GM12891 (cell line): ENCODE results near the gene GPR22.

Experiments
- POLR2A ChIP-seq: IDR thresholded peaks from 2 replicates; pipeline ENCODE4 v1.6.1; 2011; ENCODE audit warnings: low read depth, low read length, control low read depth
- POLR2AphosphoS5 ChIP-seq: IDR thresholded peaks from 2 replicates; pipeline ENCODE4 v1.6.1; 2011; ENCODE audit warnings: low read depth, low read length, control low read depth
- POU2F2 ChIP-seq: IDR thresholded peaks from 2 replicates; pipeline ENCODE4 v1.6.1; 2011; ENCODE audit warnings: low read depth, mild to moderate bottlenecking, control low read depth, low read length, moderate library complexity
- SPI1 ChIP-seq: IDR thresholded peaks from 2 replicates; pipeline ENCODE4 v1.6.1; 2011; ENCODE audit warnings: low read depth, low read length, control low read depth
- TAF1 ChIP-seq: IDR thresholded peaks from 2 replicates; pipeline ENCODE4 v1.6.1; 2011; ENCODE audit warnings: low read depth, low read length, control low read depth

DNA sequence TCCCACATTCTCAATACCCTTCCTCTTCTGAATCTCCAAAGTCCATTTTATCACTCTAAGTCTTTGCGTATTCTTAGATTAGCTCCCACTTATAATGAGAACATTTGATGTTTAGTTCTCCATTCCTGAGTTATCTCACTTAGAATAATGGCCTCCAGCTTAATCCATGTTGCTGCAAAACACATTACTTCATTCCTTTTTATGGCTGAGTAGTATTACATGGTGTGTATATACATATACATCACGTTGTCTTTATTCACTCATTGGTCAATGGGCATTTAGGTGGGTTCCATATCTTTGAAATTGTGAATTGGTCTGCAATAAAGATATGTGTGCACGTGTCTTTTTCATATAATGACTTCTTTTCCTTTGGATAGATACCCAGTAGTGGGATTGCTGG, 32.3 kb downstream of the GPR22 start:
- no peak for TF ChIP-seq POLR2AphosphoS5
- TF ChIP-seq POLR2A = no peak
- no peak for TF ChIP-seq TAF1
- no peak for TF ChIP-seq POU2F2
- no peak for TF ChIP-seq SPI1
